ENCODE results near the gene SDCBP2.
A peak's percentile ranks its signal among the peaks of the same experiment; 100 is the strongest.

Gene SDCBP2

GRCh38 chr20:1331101-1331500 lies 2.2 kb upstream of the SDCBP2 start:
- peaks cover 13% of the 10 kb centered on the region for H3K4me1 ChIP-seq (ENCODE audit: control insufficient read depth, insufficient read depth, low read length, poor library complexity, severe bottlenecking)

DNA sequence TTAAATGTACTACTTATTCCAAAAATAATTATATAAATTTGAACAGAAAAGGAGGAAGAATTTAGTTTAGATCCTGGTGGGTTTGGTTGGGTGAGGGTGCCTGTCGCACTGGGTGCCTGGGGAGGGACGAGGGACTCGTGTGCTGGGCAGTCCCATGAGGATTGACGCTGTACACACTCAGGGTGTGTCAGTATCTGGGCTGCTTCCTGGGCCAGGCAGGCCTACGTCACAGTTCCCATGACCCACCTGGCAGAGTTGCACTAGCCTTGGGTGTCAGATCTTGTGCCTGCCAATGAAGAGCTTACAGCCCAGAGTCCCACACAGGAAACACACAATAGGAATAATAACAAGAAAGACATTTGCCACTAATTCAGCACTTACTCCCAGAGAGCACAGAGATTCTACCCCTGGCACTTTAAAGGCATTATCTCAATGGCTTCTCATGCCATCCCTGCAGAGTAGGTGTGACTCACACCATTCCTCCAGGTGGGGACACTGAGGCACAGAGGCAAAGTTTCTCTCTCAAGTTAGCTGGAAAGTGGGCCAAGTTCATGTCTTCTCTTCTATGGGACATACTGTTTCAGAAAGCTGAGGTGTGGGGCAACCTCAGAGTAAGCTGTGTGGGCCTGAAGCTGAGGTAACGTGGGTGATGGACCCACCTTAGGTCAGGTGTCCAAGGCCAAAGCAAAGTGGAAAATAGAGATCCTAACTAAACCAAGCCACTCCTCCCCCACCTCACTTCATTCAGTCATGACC lies 1.3 kb upstream of the SDCBP2 start:
- DNase-seq = peak in 2 of 3 donors; percentile 9 to 10
- H3K36me3 ChIP-seq (ENCODE audit: control insufficient read depth, insufficient read depth, low read length) = peaks cover 7% of the 10 kb centered on the region
- no peaks in the 10 kb centered on the region for H3K9me3 ChIP-seq (ENCODE audit: control insufficient read depth, low read length)
- no peak overlapping the region for H3K4me3 ChIP-seq (ENCODE audit: insufficient read depth, low read depth, low read length, poor library complexity, severe bottlenecking)
- peak overlapping the region; percentile 47 for H3K27ac ChIP-seq (ENCODE audit: insufficient read depth, low read length, poor library complexity, severe bottlenecking)
- peaks cover 22% of the 10 kb centered on the region for H3K4me1 ChIP-seq (ENCODE audit: control insufficient read depth, insufficient read depth, low read length, poor library complexity, severe bottlenecking)
- H3K27me3 ChIP-seq (replicated peaks; ENCODE audit: control insufficient read depth, insufficient read depth, low read length, poor library complexity, severe bottlenecking) = no peaks in the 10 kb centered on the region

More at GRCh38 chr20:1331101-1331500, 2.2 kb upstream of the SDCBP2 start:
- Histone ChIP-seq H3K4me3 (ENCODE audit: insufficient read depth, low read depth, low read length, poor library complexity, severe bottlenecking) (no peak overlapping the region), H3K27me3 (replicated peaks; ENCODE audit: control insufficient read depth, insufficient read depth, low read length, poor library complexity, severe bottlenecking) (no peaks in the 10 kb centered on the region), H3K9me3 (ENCODE audit: control insufficient read depth, low read length) (no peaks in the 10 kb centered on the region), H3K36me3 (ENCODE audit: control insufficient read depth, insufficient read depth, low read length) (peaks cover 7% of the 10 kb centered on the region), H3K27ac (ENCODE audit: insufficient read depth, low read length, poor library complexity, severe bottlenecking) (peak overlapping the region; percentile 47)
- no peak for DNase-seq

DNA sequence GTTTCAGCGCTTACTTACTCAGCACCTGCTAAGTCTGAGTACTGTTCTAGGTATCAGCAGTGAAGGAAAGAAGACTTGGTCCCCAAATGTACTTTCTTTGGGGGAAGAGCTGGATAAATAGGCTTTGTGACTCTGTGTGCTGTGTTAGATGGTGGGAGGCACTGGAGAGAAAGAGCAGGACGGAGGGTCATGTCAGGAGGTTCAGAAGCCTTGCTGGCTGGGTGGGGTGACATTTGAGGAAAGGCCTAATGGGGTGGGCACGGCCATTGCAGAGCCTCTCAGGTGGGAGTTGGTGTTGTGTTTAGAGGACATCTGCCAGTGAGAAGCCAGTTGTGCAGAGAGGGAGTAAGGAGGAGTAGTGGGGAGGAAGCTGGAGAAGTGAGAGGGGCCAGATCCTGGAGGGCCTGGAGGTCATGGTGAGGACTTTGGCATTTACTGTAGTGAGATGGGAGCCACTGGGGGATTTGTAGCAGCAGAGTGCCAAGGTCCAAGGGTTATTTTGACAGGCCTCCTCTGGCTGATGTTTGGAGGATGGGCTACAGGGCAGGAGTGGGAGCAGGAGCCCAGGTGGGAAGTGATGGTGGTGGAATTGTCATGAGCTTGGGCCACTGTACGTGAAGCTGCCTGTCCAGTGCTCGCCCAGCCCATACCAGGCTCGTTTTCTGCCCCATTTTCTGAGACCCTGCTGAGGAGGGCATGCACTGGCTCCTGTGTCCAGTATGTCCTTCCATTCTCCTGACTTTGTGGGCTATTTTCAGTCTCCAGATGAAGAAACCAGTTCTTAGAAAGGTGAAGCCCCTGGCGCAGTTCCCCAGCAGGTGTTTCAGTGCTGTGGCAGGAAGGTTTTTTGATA lies 886 bp downstream of the SDCBP2 start:
- no peak for DNase-seq
- Histone ChIP-seq H3K4me1 (ENCODE audit: control insufficient read depth, insufficient read depth, low read length, poor library complexity, severe bottlenecking) (peaks cover 28% of the 10 kb centered on the region), H3K27me3 (replicated peaks; ENCODE audit: control insufficient read depth, insufficient read depth, low read length, poor library complexity, severe bottlenecking) (no peaks in the 10 kb centered on the region), H3K36me3 (ENCODE audit: control insufficient read depth, insufficient read depth, low read length) (peaks cover 2% of the 10 kb centered on the region), H3K27ac (ENCODE audit: insufficient read depth, low read length, poor library complexity, severe bottlenecking) (no peak overlapping the region), H3K4me3 (ENCODE audit: insufficient read depth, low read depth, low read length, poor library complexity, severe bottlenecking) (no peak overlapping the region), H3K9me3 (ENCODE audit: control insufficient read depth, low read length) (no peaks in the 10 kb centered on the region)

DNA sequence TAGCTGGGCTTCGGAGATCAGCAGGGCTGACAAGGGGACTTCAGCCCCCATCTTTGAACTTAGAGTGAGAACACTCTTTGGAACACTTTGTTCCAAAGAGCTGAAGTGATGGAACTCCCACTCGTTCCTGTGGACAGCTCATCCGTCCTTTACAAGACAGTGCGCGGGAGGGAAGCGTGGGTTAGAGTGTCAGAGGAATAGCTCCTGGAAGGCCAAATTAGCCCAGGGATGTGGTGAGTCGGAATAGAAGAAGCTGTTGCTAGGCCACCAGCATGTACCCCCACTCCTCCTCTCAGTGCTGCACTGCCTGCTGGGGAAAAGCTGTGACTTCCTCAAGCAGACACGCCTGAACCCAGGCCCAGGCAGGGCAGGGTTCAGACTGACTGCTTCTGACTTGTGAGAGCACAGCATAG lies 1.7 kb downstream of the SDCBP2 start:
- H3K36me3 ChIP-seq (ENCODE audit: control insufficient read depth, insufficient read depth, low read length) = no peaks in the 10 kb centered on the region
- no peak overlapping the region for H3K27ac ChIP-seq (ENCODE audit: insufficient read depth, low read length, poor library complexity, severe bottlenecking)
- H3K4me1 ChIP-seq (ENCODE audit: control insufficient read depth, insufficient read depth, low read length, poor library complexity, severe bottlenecking) = peaks cover 28% of the 10 kb centered on the region
- H3K4me3 ChIP-seq (ENCODE audit: insufficient read depth, low read depth, low read length, poor library complexity, severe bottlenecking) = no peak overlapping the region
- DNase-seq = no peak
- H3K9me3 ChIP-seq (ENCODE audit: control insufficient read depth, low read length) = no peaks in the 10 kb centered on the region
- H3K27me3 ChIP-seq (replicated peaks; ENCODE audit: control insufficient read depth, insufficient read depth, low read length, poor library complexity, severe bottlenecking) = no peaks in the 10 kb centered on the region

- Histone ChIP-seq H3K4me1 (ENCODE audit: control insufficient read depth, insufficient read depth, low read length, poor library complexity, severe bottlenecking) (peaks cover 28% of the 10 kb centered on the region), H3K27ac (ENCODE audit: insufficient read depth, low read length, poor library complexity, severe bottlenecking) (peak overlapping the region; percentile 99), H3K27me3 (replicated peaks; ENCODE audit: control insufficient read depth, insufficient read depth, low read length, poor library complexity, severe bottlenecking) (no peaks in the 10 kb centered on the region), H3K9me3 (ENCODE audit: control insufficient read depth, low read length) (no peaks in the 10 kb centered on the region), H3K4me3 (ENCODE audit: insufficient read depth, low read depth, low read length, poor library complexity, severe bottlenecking) (peak overlapping the region; percentile 88), H3K36me3 (ENCODE audit: control insufficient read depth, insufficient read depth, low read length) (no peaks in the 10 kb centered on the region)
- DNase-seq = no peak
Measured at GRCh38 chr20:1326031-1326930, 2.7 kb downstream of the SDCBP2 start.

DNA sequence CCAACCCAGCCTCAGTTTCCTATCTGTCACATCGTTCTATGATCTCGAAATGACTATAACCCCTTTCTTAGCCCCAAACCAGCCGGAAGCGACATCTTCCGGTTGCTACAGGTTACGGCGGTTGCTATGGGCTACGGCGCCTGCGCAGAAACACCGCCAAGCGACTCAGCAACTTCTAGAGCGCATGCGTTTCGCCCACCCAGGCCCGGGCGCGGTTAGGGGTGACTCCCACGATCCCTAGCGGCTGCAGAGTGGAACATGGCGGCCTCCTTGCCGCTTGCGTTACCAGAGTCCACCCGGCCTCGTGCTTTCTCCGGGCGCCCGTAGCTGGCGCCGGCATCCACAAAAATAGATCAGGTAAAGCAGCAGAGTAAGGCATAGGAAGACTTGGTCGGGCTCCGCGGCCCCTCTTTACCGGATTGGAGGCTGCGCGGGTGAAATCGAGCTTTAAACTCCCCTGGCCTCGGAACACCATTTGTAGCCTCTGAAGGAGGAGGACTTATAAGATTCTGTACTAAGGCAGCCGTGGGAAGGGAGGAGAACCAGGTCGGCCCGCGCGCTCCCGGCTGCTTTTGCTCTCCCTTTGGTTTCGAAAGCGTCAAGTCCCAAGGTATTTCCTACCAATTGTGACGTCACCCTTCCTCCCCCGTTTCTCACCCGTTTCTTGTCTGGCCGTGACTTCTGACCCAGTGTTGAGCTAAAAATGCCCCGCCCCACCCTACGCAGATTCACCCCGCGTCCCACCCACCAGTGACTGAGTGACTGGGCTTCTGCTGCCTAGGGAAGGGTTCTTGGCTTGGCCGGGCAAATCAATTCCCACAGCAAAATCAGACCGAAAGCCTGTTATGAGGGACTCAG lies 3.5 kb downstream of the SDCBP2 start:
- peaks cover 24% of the 10 kb centered on the region for H3K4me1 ChIP-seq (ENCODE audit: control insufficient read depth, insufficient read depth, low read length, poor library complexity, severe bottlenecking)
- no peaks in the 10 kb centered on the region for H3K36me3 ChIP-seq (ENCODE audit: control insufficient read depth, insufficient read depth, low read length)
- peak overlapping the region; percentile 99 for H3K27ac ChIP-seq (ENCODE audit: insufficient read depth, low read length, poor library complexity, severe bottlenecking)
- no peaks in the 10 kb centered on the region for H3K27me3 ChIP-seq (replicated peaks; ENCODE audit: control insufficient read depth, insufficient read depth, low read length, poor library complexity, severe bottlenecking)
- no peaks in the 10 kb centered on the region for H3K9me3 ChIP-seq (ENCODE audit: control insufficient read depth, low read length)
- H3K4me3 ChIP-seq (ENCODE audit: insufficient read depth, low read depth, low read length, poor library complexity, severe bottlenecking) = peak overlapping the region; percentile 88
- peak; percentile 98 to 99 (median 98) for DNase-seq

DNA sequence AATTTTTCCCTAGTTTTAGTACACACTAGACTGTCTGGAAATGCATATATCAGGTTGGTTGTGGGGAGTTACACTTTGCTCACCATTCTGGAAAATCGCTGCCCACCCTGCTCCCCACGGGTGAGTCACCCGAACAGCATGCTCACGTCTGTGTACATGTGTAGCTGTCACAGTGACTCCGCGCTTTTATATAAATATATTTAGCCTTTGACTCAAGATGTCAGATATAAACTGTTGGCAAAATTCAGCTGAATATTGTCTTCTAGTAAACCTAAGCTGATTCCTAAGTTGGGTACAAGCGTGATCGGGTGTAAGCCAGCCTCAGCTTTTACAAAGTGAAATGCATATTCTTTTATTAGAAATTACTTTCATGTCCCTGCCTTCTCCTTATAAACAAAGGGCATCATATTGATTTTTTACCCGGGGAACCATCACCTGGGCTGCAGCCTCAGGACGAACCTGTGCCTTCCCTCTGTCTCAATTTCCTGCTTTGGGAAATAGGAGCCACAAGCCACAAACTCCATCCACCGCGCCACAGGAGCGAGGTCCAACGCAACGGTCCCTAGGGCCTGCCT lies 4.3 kb downstream of the SDCBP2 start:
- Histone ChIP-seq H3K27me3 (replicated peaks; ENCODE audit: control insufficient read depth, insufficient read depth, low read length, poor library complexity, severe bottlenecking) (no peaks in the 10 kb centered on the region), H3K4me1 (ENCODE audit: control insufficient read depth, insufficient read depth, low read length, poor library complexity, severe bottlenecking) (peaks cover 17% of the 10 kb centered on the region), H3K27ac (ENCODE audit: insufficient read depth, low read length, poor library complexity, severe bottlenecking) (peak overlapping the region; percentile 99), H3K36me3 (ENCODE audit: control insufficient read depth, insufficient read depth, low read length) (no peaks in the 10 kb centered on the region), H3K4me3 (ENCODE audit: insufficient read depth, low read depth, low read length, poor library complexity, severe bottlenecking) (peak overlapping the region; percentile 88), H3K9me3 (ENCODE audit: control insufficient read depth, low read length) (no peaks in the 10 kb centered on the region)
- peak; percentile 11 to 36 (median 29) for DNase-seq

- Histone ChIP-seq H3K27me3 (replicated peaks; ENCODE audit: control insufficient read depth, insufficient read depth, low read length, poor library complexity, severe bottlenecking) (no peaks in the 10 kb centered on the region), H3K4me1 (ENCODE audit: control insufficient read depth, insufficient read depth, low read length, poor library complexity, severe bottlenecking) (peaks cover 17% of the 10 kb centered on the region), H3K27ac (ENCODE audit: insufficient read depth, low read length, poor library complexity, severe bottlenecking) (peak overlapping the region; percentile 99), H3K36me3 (ENCODE audit: control insufficient read depth, insufficient read depth, low read length) (no peaks in the 10 kb centered on the region), H3K9me3 (ENCODE audit: control insufficient read depth, low read length) (no peaks in the 10 kb centered on the region), H3K4me3 (ENCODE audit: insufficient read depth, low read depth, low read length, poor library complexity, severe bottlenecking) (no peak overlapping the region)
- DNase-seq = no peak
Measured at GRCh38 chr20:1323830-1324597, 4.9 kb downstream of the SDCBP2 start.
